Ovary (tissue), 9 donors: ENCODE measurements around the gene PEX6. TPM values are rescaled to one million over a fixed set of nuclear protein-coding genes. Genes with fewer than 3 reads are reported as not detected.

Experiments
- DNase-seq, 5 donors: peaks; one replicate each; pipeline ENCODE4 v3.0.0-alpha.2; 2019 to 2020
- H3K27ac ChIP-seq, 2 donors: fragments of 200-600 bp; one replicate each; pipeline versions ENCODE4 v1.5.1 to v1.8.0; 2019 to 2022
- H3K27me3 ChIP-seq: fragments of 200-600 bp; one replicate; pipeline ENCODE4 v1.8.0; 2022
- H3K36me3 ChIP-seq: fragments of 200-600 bp; sonication (generic); one replicate; pipeline ENCODE4 v1.5.1; 2019
- H3K4me1 ChIP-seq: one replicate; pipeline ENCODE4 v1.8.1; 2013; ENCODE audit warnings: mild to moderate bottlenecking, moderate library complexity; ENCODE audit not compliant: insufficient read depth
- H3K4me3 ChIP-seq: fragments of 200-600 bp; sonication (generic); one replicate; pipeline ENCODE4 v1.5.1; 2017
- H3K9me3 ChIP-seq, 2 donors: fragments of 200-600 bp in 1 of 2; sonication (generic) in 1 of 2; one replicate each; pipeline versions ENCODE4 v1.5.1 to v1.8.1; 2013 to 2019; ENCODE audit warnings: mild to moderate bottlenecking in 1 of 2, moderate library complexity in 1 of 2
- EP300 ChIP-seq: sonication (generic); formaldehyde crosslinking; IDR thresholded peaks from one replicate; pipeline ENCODE4 v1.6.1; 2017; ENCODE audit warnings: antibody characterized with exemption
- POLR2A ChIP-seq: fragments of 450-650 bp; IDR thresholded peaks from one replicate; pipeline ENCODE4 v1.6.1; 2017; ENCODE audit warnings: antibody characterized with exemption, mild to moderate bottlenecking, moderate library complexity
- WGBS, 3 donors: extraction: QIAGEN DNeasy Blood & Tissue Kit in 1 of 3; methylation state at CpG; one replicate each; pipeline versions ENCODE4 v1.1.5 to v1.1.7; 2013 to 2017; 5-methylcytosine and 5-hydroxymethylcytosine counted together
- intact Hi-C, 4 donors: fragments of 100-400 bp; cut with DNase I; formaldehyde crosslinking; loops; one replicate each; pipeline versions ENCODE4 v1.11.0 to v1.15.1; 2022 to 2023
- polyA plus RNA-seq, 2 donors: library from polyadenylated mRNA; stranded (reverse); fragments of 200-250 nt in 1 of 2; fragments of 350-450 nt in 1 of 2; fragmentation: Illumina TruSeq in 1 of 2; extraction: RNeasy Lipid Tissue Mini Kit (QIAGEN cat#74804) in 1 of 2; gene quantifications; one replicate each; pipeline ENCODE4 v1.2.3, GENCODE V29; 2013 to 2014
- total RNA-seq, 7 donors: library from RNA; depleted of rRNA in 2 of 7; stranded (reverse); fragments of >200 nt in 2 of 7; fragmentation: NEBNext Ultra II Directional in 3 of 7; extraction: Animal tissue kit (Norgen Biotek cat#: 25700) in 3 of 7; gene quantifications; one replicate each; pipeline versions ENCODE4 v1.1.0 to v1.2.4, GENCODE V29; 2016 to 2023
- TF ChIP-seq, protein P1 (sequence below), 3 donors: fragments of 450-650 bp in 2 of 3; fragments of 200-600 bp in 1 of 3; IDR thresholded peaks; one replicate each; pipeline versions ENCODE4 v1.5.1 to v1.8.0; 2016 to 2022; ENCODE audit warnings: antibody characterized with exemption in 3 of 3, mild to moderate bottlenecking in 1 of 3
- donor health status: DM: no; HTN: no; CAD: no; lungs with moderate emphysema.
- donor health status: DM: no; HTN: no; CAD: no.
- donor health status: Bipolar disorder and iron deficiency.
- donor health status: DM: yes; HTN: yes; CAD: no.
- donor health status: DM: no; HTN: no; CAD: no.
- donor health status: DM: yes; HTN: yes; CAD: no.

The PEX6 gene
- total and polyA plus RNA-seq, 9 donors, result 8.8 to 41.0 (median 29.8) TPM

DNA sequence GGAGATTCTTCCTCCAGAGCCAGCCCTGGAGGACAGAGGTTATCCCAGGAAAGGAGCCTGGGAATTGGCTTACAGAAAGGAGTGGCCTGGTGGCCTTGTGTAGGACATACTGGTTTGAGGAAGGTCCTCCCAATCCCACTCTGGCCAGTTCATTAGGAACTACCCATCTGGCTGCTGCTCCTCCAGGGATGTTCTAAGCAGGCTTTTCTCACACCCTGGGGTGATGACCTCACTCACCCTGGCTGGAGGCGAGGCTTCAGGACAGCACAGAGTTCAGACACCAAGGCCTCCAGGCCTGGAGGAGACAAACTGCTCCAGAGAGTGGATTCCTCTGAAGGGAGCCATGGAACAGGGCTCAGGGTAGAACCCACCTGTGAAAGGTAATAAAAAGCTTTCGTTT lies 9.6 kb downstream of the PEX6 start:
- Histone ChIP-seq H3K4me1 (no peaks in the 10 kb centered on the region), H3K4me3 (no peak overlapping the region), H3K9me3 (no peaks in the 10 kb centered on the region), H3K27ac (no peak overlapping the region), H3K36me3 (no peaks in the 10 kb centered on the region), H3K27me3 (no peaks in the 10 kb centered on the region)
- no peak for DNase-seq
- 88 to 96% (median 92%) methylated on average over 2 of the region's 2 CpGs for WGBS, 3 donors
- intact Hi-C loops, result loop anchor here in 1 of 4 donors (10.0 kb wide), 1 partner anchor 55 kb away; the partner anchor contains the start of gene PTCRA
- TF ChIP-seq POLR2A (no peak), EP300 (no peak)
- TF ChIP-seq, protein P1, sequence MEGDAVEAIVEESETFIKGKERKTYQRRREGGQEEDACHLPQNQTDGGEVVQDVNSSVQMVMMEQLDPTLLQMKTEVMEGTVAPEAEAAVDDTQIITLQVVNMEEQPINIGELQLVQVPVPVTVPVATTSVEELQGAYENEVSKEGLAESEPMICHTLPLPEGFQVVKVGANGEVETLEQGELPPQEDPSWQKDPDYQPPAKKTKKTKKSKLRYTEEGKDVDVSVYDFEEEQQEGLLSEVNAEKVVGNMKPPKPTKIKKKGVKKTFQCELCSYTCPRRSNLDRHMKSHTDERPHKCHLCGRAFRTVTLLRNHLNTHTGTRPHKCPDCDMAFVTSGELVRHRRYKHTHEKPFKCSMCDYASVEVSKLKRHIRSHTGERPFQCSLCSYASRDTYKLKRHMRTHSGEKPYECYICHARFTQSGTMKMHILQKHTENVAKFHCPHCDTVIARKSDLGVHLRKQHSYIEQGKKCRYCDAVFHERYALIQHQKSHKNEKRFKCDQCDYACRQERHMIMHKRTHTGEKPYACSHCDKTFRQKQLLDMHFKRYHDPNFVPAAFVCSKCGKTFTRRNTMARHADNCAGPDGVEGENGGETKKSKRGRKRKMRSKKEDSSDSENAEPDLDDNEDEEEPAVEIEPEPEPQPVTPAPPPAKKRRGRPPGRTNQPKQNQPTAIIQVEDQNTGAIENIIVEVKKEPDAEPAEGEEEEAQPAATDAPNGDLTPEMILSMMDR (IDR thresholded peaks at IDR 0.05), result no peak

- 67 to 92% (median 75%) methylated on average over 4 of the region's 4 CpGs for WGBS, 3 donors
- intact Hi-C loops, result loop anchor here in 1 of 4 donors (10.0 kb wide), 1 partner anchor 54 kb away; the partner anchor contains the start of gene PTCRA
- TF ChIP-seq EP300 (no peak), POLR2A (no peak)
- DNase-seq, result no peak
- Histone ChIP-seq H3K4me3 (no peak overlapping the region), H3K27me3 (no peaks in the 10 kb centered on the region), H3K36me3 (peaks cover 3% of the 10 kb centered on the region), H3K27ac (no peak overlapping the region), H3K9me3 (no peaks in the 10 kb centered on the region), H3K4me1 (no peaks in the 10 kb centered on the region)
Observed at GRCh38 chr6:42968783-42969182, 10.2 kb downstream of the PEX6 start.

GRCh38 chr6:42968126-42968701 lies 10.8 kb downstream of the PEX6 start:
- H3K36me3 ChIP-seq, result peaks cover 3% of the 10 kb centered on the region
- 86 to 94% (median 92%) methylated on average over 12 of the region's 12 CpGs for WGBS, 3 donors
- intact Hi-C loops, result loop anchor here in 1 of 4 donors (10.0 kb wide), 1 partner anchor 53 kb away; the partner anchor contains the start of gene PTCRA

GRCh38 chr6:42967228-42967627 lies 11.8 kb downstream of the PEX6 start:
- no peaks in the 10 kb centered on the region for H3K27me3 ChIP-seq
- TF ChIP-seq POLR2A (no peak), EP300 (no peak)
- TF ChIP-seq, protein P1 (IDR thresholded peaks at IDR 0.05), result no peak
- no peak overlapping the region for H3K4me3 ChIP-seq
- H3K9me3 ChIP-seq, result no peaks in the 10 kb centered on the region
- H3K4me1 ChIP-seq, result no peaks in the 10 kb centered on the region
- no peak overlapping the region for H3K27ac ChIP-seq
- no peak for DNase-seq
- intact Hi-C loops, result loop anchor here in 1 of 4 donors (10.0 kb wide), 1 partner anchor 52 kb away; the partner anchor contains the start of gene PTCRA
- H3K36me3 ChIP-seq, result peaks cover 3% of the 10 kb centered on the region
- WGBS, 3 donors, result 91 to 95% (median 93%) methylated on average over 11 of the region's 11 CpGs

More at GRCh38 chr6:42968126-42968701, 10.8 kb downstream of the PEX6 start:
- H3K9me3 ChIP-seq, result no peaks in the 10 kb centered on the region
- no peaks in the 10 kb centered on the region for H3K4me1 ChIP-seq
- no peak for DNase-seq
- TF ChIP-seq POLR2A (no peak), EP300 (no peak)
- TF ChIP-seq, protein P1 (IDR thresholded peaks at IDR 0.05), result no peak
- no peaks in the 10 kb centered on the region for H3K27me3 ChIP-seq
- H3K4me3 ChIP-seq, result no peak overlapping the region
- H3K27ac ChIP-seq, result no peak overlapping the region

- no peak overlapping the region for H3K4me3 ChIP-seq
- intact Hi-C loops, result loop anchor here in 1 of 4 donors (10.0 kb wide), 1 partner anchor 52 kb away; the partner anchor contains the start of gene PTCRA
- H3K4me1 ChIP-seq, result no peaks in the 10 kb centered on the region
- H3K27ac ChIP-seq, result no peak overlapping the region
- no peaks in the 10 kb centered on the region for H3K27me3 ChIP-seq
- TF ChIP-seq POLR2A (no peak), EP300 (no peak)
- TF ChIP-seq, protein P1 (IDR thresholded peaks at IDR 0.05), result no peak
- WGBS, 3 donors, result 70 to 81% (median 73%) methylated on average over 7 of the region's 7 CpGs
- no peak for DNase-seq
- H3K9me3 ChIP-seq, result no peaks in the 10 kb centered on the region
- peaks cover 3% of the 10 kb centered on the region for H3K36me3 ChIP-seq
Observed at GRCh38 chr6:42966571-42966970, 12.4 kb downstream of the PEX6 start.
